ENCODE data around the gene PKP1. TPM values are rescaled to one million over a fixed set of nuclear protein-coding genes. Genes with fewer than 3 reads are reported as not detected.

PKP1 gene
- total RNA-seq, 1 donor from 2014 or later: 0.02 TPM

GRCh38 chr1:201336711-201337450 is 53.6 kb downstream of the PKP1 start:
- Mint-ChIP-seq H3K4me3 (no peak overlapping the region), H3K27me3 (ENCODE audit: insufficient read depth, low read depth) (peaks cover 3% of the 10 kb centered on the region), H3K36me3 (no peaks in the 10 kb centered on the region), H3K4me1 (peaks cover 6% of the 10 kb centered on the region), H3K9me3 (peaks cover 3% of the 10 kb centered on the region), H3K27ac (no peak overlapping the region)
- H3F3A ChIP-seq (ENCODE audit: low read depth): no peaks in the 10 kb centered on the region
- no peak for DNase-seq (ENCODE audit: low spot score)
- H3K4me3 ChIP-seq: no peak overlapping the region
- no peak overlapping the region for H3K27ac ChIP-seq
- H3K4me2 ChIP-seq: no peak overlapping the region
- H3K36me3 ChIP-seq: no peaks in the 10 kb centered on the region
- no peaks in the 10 kb centered on the region for H3K27me3 ChIP-seq
- H3K9ac ChIP-seq: no peak overlapping the region
- H3K4me1 ChIP-seq: peaks cover 5% of the 10 kb centered on the region
- no peaks in the 10 kb centered on the region for H3K9me3 ChIP-seq (ENCODE audit: low read depth)
- no peaks in the 10 kb centered on the region for H4K20me1 ChIP-seq (ENCODE audit: low read depth)
- TF ChIP-seq EZH2phosphoT487 (IDR thresholded peaks at IDR 0.05) (no peak), CTCF (IDR thresholded peaks at IDR 0.05) (no peak), EZH2 (IDR thresholded peaks at IDR 0.05) (no peak)
- no peaks in the 10 kb centered on the region for H3K79me2 ChIP-seq (ENCODE audit: low read depth)
- no peak overlapping the region for H2AFZ ChIP-seq (replicated peaks)

- no peak overlapping the region for H3K9ac ChIP-seq
- H3K9me3 ChIP-seq (ENCODE audit: low read depth): no peaks in the 10 kb centered on the region
- no peak overlapping the region for H2AFZ ChIP-seq (replicated peaks)
- no peaks in the 10 kb centered on the region for H3F3A ChIP-seq (ENCODE audit: low read depth)
- no peaks in the 10 kb centered on the region for H3K36me3 ChIP-seq
- no peak overlapping the region for H3K27ac Mint-ChIP-seq
- H3K27me3 ChIP-seq: no peaks in the 10 kb centered on the region
- peaks cover 3% of the 10 kb centered on the region for H3K27me3 Mint-ChIP-seq (ENCODE audit: insufficient read depth, low read depth)
- H4K20me1 ChIP-seq (ENCODE audit: low read depth): no peaks in the 10 kb centered on the region
- peaks cover 3% of the 10 kb centered on the region for H3K9me3 Mint-ChIP-seq
- no peaks in the 10 kb centered on the region for H3K79me2 ChIP-seq (ENCODE audit: low read depth)
- no peak overlapping the region for H3K4me3 ChIP-seq
- no peak for TF ChIP-seq CTCF (IDR thresholded peaks at IDR 0.05)
- TF ChIP-seq EZH2 (IDR thresholded peaks at IDR 0.05): no peak
- no peak for TF ChIP-seq EZH2phosphoT487 (IDR thresholded peaks at IDR 0.05)
- no peak overlapping the region for H3K4me2 ChIP-seq
- H3K4me3 Mint-ChIP-seq: no peak overlapping the region
- no peak overlapping the region for H3K27ac ChIP-seq
- H3K4me1 Mint-ChIP-seq: no peaks in the 10 kb centered on the region
- no peaks in the 10 kb centered on the region for H3K36me3 Mint-ChIP-seq
- no peak for DNase-seq (ENCODE audit: low spot score)
- H3K4me1 ChIP-seq: no peaks in the 10 kb centered on the region
Observed at GRCh38 chr1:201341377-201341776, 58.1 kb downstream of the PKP1 start.

- no peaks in the 10 kb centered on the region for H3K27me3 ChIP-seq
- Mint-ChIP-seq H3K4me3 (no peak overlapping the region), H3K4me1 (peaks cover 13% of the 10 kb centered on the region), H3K27me3 (ENCODE audit: insufficient read depth, low read depth) (no peaks in the 10 kb centered on the region), H3K9me3 (peaks cover 3% of the 10 kb centered on the region), H3K27ac (no peak overlapping the region), H3K36me3 (no peaks in the 10 kb centered on the region)
- H3K36me3 ChIP-seq: no peaks in the 10 kb centered on the region
- no peaks in the 10 kb centered on the region for H3K79me2 ChIP-seq (ENCODE audit: low read depth)
- H3K4me3 ChIP-seq: no peak overlapping the region
- H2AFZ ChIP-seq (replicated peaks): no peak overlapping the region
- no peak for DNase-seq (ENCODE audit: low spot score)
- H3K4me1 ChIP-seq: peaks cover 10% of the 10 kb centered on the region
- H3K27ac ChIP-seq: no peak overlapping the region
- peaks cover 3% of the 10 kb centered on the region for H3F3A ChIP-seq (ENCODE audit: low read depth)
- H3K9ac ChIP-seq: no peak overlapping the region
- TF ChIP-seq EZH2 (IDR thresholded peaks at IDR 0.05) (no peak), CTCF (IDR thresholded peaks at IDR 0.05) (no peak)
- H3K4me2 ChIP-seq: no peak overlapping the region
- no peaks in the 10 kb centered on the region for H3K9me3 ChIP-seq (ENCODE audit: low read depth)
- no peaks in the 10 kb centered on the region for H4K20me1 ChIP-seq (ENCODE audit: low read depth)
Observed at GRCh38 chr1:201344206-201345080, 61.1 kb downstream of the PKP1 start.
